ENCODE data around the gene SCARB1. TPM values are rescaled to one million over a fixed set of nuclear protein-coding genes. Genes with fewer than 3 reads are reported as not detected.

The SCARB1 gene
- total and polyA plus RNA-seq, 2 of the 13 experiments (the other 11 are each of a cell fraction or from before 2014, with no cell fraction given) = 63.4 to 160 TPM

DNA sequence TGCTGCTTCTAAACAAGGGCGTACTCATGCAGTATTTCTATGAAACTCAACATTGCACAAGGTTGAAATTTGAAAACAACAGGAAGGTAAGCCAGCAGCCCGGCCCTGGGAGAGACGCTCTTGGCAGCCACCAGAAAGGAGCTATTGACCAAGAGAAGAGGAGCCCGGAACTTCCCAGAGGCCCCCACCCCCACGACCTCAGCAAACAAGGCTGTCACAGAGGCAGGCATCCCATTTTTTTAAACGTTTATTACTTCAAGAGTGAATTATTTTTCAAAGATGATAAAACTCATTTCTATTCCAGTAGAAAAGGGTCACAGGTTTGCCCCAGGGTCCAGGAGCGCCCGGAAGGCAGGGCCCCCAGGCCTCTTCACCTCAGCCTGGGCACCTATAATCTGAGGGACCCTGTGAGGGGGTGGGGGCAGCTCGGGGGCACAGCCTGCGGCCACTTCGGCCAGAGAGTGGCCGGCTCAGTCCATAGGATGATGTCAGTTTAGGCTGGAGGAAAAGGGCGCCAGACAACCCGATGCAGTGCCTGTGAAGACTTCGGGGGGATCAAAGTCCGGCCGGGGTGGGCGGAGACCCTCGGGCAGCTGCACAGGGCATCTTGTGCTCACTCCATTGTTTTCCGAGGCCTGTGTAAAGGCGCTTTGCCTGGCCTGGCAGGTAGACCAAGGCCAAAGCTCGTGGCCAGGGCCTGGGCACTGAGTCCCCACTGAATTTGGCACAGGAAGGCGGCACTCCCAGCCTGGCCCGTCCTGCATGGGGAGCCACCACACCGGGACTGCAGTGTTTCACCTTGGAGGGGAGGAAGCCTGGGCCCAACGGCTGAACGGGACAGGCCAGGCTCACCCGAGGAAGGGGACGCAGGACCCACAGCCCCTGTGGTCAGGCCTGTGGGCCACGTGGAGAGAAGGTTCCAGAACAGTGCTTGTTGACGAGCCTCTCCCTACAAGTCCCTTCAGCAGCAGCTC is 86.0 kb downstream of the SCARB1 start (continued):
- peak; percentile 52 for TF ChIP-seq ZMAT3 (CRISPR knock-in tag; conservative IDR thresholded peaks at IDR 0.05)
- TF ChIP-seq ZNF430 (CRISPR knock-in tag; IDR thresholded peaks at IDR 0.05) = peak; percentile 79; the same call in 1 of the 2 replicates
- TF ChIP-seq RARG (CRISPR knock-in tag; IDR thresholded peaks at IDR 0.05; ENCODE audit: low read depth) = no peak
- peak; percentile 61 for TF ChIP-seq RBFOX2 (IDR thresholded peaks at IDR 0.05; ENCODE audit: low read depth, low read length)
- TF ChIP-seq RCOR2 (CRISPR knock-in tag; IDR thresholded peaks at IDR 0.05) = peak; percentile 25; the same call in 1 of the 2 replicates
- TF ChIP-seq ZNF234 (CRISPR knock-in tag; conservative IDR thresholded peaks at IDR 0.05) = 0 out of 2 replicates have a peak, but pooled peaks have one; percentile 41
- TF ChIP-seq SOX13 (IDR thresholded peaks at IDR 0.05) = peak; percentile 53; the same call in 1 of the 2 replicates
- TF ChIP-seq SOX13 (CRISPR knock-in tag; conservative IDR thresholded peaks at IDR 0.05 in 1 of 2, IDR thresholded peaks at IDR 0.05 in 1 of 2) = peak in 1 of 2 experiments; percentile 92; a peak in 2 of 4 replicates
- no peak for TF ChIP-seq GTF3A (CRISPR knock-in tag; conservative IDR thresholded peaks at IDR 0.05)
- peak; percentile 91; the same call in 1 of the 2 replicates for TF ChIP-seq CHD4 (IDR thresholded peaks at IDR 0.05; ENCODE audit: borderline replicate concordance, low read length)
- peak; percentile 88 for TF ChIP-seq ZNF670 (CRISPR knock-in tag; IDR thresholded peaks at IDR 0.05; ENCODE audit: borderline replicate concordance)
- TF ChIP-seq KLF6 (CRISPR knock-in tag; IDR thresholded peaks at IDR 0.05) = no peak
- TF ChIP-seq NFIC (IDR thresholded peaks at IDR 0.05; ENCODE audit: low read length) = peak; percentile 59; the same call in 1 of the 2 replicates
- peak; percentile 14; the same call in 1 of the 2 replicates for TF ChIP-seq IRF2 (CRISPR knock-in tag; IDR thresholded peaks at IDR 0.05)
- no peak for TF ChIP-seq U2AF1 (optimal IDR thresholded peaks at IDR 0.05; ENCODE audit: low read depth, low read length)
- TF ChIP-seq ZFY (CRISPR knock-in tag; IDR thresholded peaks at IDR 0.05) = peak; percentile 79
- TF ChIP-seq ARNT2 (CRISPR knock-in tag; IDR thresholded peaks at IDR 0.05; ENCODE audit: low read depth) = peak; percentile 66; the same call in 1 of the 2 replicates
- peak; percentile 56; the same call in 1 of the 2 replicates for TF ChIP-seq MEF2D (CRISPR knock-in tag; IDR thresholded peaks at IDR 0.05)
- peak; percentile 28; the same call in 1 of the 2 replicates for TF ChIP-seq ZNF747 (CRISPR knock-in tag; IDR thresholded peaks at IDR 0.05; ENCODE audit: borderline replicate concordance)
- TF ChIP-seq, protein P1, sequence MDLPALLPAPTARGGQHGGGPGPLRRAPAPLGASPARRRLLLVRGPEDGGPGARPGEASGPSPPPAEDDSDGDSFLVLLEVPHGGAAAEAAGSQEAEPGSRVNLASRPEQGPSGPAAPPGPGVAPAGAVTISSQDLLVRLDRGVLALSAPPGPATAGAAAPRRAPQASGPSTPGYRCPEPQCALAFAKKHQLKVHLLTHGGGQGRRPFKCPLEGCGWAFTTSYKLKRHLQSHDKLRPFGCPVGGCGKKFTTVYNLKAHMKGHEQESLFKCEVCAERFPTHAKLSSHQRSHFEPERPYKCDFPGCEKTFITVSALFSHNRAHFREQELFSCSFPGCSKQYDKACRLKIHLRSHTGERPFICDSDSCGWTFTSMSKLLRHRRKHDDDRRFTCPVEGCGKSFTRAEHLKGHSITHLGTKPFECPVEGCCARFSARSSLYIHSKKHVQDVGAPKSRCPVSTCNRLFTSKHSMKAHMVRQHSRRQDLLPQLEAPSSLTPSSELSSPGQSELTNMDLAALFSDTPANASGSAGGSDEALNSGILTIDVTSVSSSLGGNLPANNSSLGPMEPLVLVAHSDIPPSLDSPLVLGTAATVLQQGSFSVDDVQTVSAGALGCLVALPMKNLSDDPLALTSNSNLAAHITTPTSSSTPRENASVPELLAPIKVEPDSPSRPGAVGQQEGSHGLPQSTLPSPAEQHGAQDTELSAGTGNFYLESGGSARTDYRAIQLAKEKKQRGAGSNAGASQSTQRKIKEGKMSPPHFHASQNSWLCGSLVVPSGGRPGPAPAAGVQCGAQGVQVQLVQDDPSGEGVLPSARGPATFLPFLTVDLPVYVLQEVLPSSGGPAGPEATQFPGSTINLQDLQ (CRISPR knock-in tag; IDR thresholded peaks at IDR 0.05) = peak; percentile 70
- peak; percentile 84 for TF ChIP-seq POGK (CRISPR knock-in tag; conservative IDR thresholded peaks at IDR 0.05)
- TF ChIP-seq BCL6 (CRISPR knock-in tag; IDR thresholded peaks at IDR 0.05) = peak; percentile 54; the same call in 1 of the 2 replicates
- peak; percentile 65; the same call in 1 of the 2 replicates for TF ChIP-seq MEIS1 (CRISPR knock-in tag; IDR thresholded peaks at IDR 0.05; ENCODE audit: borderline replicate concordance)
- TF ChIP-seq ZSCAN21 (CRISPR knock-in tag; IDR thresholded peaks at IDR 0.05; ENCODE audit: borderline replicate concordance) = peak; percentile 45; the same call in 1 of the 2 replicates
